ENCODE data around the gene SKAP2. TPM values are rescaled to one million over a fixed set of nuclear protein-coding genes. Genes with fewer than 3 reads are reported as not detected.

The SKAP2 gene
- total and polyA plus RNA-seq, 2 of the 4 experiments (the other 2 are of a cell fraction), result 5.7 to 7.4 TPM

DNA sequence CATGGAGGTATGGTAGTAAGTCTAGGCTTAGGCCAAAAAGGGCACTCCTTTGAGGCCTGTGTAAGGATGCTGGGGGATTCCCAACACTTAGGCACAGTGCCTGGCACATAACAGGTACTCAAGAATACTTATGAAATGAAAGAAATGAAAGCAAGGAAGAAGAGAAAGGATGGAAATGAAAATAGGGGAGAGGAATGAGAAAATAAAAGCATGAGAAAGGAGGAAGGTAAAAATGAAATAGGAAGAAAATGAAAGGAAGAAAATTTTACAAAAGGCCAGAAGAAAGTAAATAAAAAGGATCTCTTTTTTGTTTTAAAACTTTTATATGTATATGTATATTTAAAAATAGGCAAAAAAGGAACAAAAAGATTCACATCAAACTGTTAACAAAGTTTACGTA is 146.3 kb downstream of the SKAP2 start:
- Histone ChIP-seq H3K36me3 (ENCODE audit: control insufficient read depth, insufficient read depth, low read length) (0 out of 2 replicates have a peak, but pooled peaks cover 2% of the 10 kb centered on the region), H4K5ac (ENCODE audit: low read depth, low read length) (no peak overlapping the region), H3K4me1 (ENCODE audit: control insufficient read depth, insufficient read depth, low read length) (peaks cover 2% of the 10 kb centered on the region; the same call in 1 of the 2 replicates), H2AK9ac (replicated peaks; ENCODE audit: low read depth, low read length, poor library complexity) (no peak overlapping the region), H2BK15ac (ENCODE audit: low read depth, low read length) (no peak overlapping the region), H4K20me1 (ENCODE audit: insufficient read depth, low read length) (no peaks in the 10 kb centered on the region), H3K4me2 (ENCODE audit: low read depth, low read length) (no peak overlapping the region), H2BK20ac (ENCODE audit: low read depth, low read length) (no peak overlapping the region), H3K27ac (ENCODE audit: insufficient read depth, low read length) (no peak overlapping the region), H3K27me3 (ENCODE audit: control insufficient read depth, insufficient read depth, low read length) (no peaks in the 10 kb centered on the region), H3K9me3 (ENCODE audit: control insufficient read depth, insufficient read depth, low read length) (no peaks in the 10 kb centered on the region), H4K8ac (ENCODE audit: low read depth in 2 of 2, low read length in 2 of 2) (no peak overlapping the region), H3K18ac (ENCODE audit: low read depth, low read length) (no peak overlapping the region), H3K23ac (ENCODE audit: low read depth, low read length) (no peak overlapping the region), H3K4me3 (ENCODE audit: insufficient read depth, low read depth, low read length) (no peak overlapping the region), H3K9ac (ENCODE audit: low read depth, low read length) (no peak overlapping the region), H3K14ac (replicated peaks; ENCODE audit: low read depth, low read length) (no peak overlapping the region), H3K79me1 (ENCODE audit: low read depth in 1 of 2, low read length in 2 of 2) (no peaks in the 10 kb centered on the region), H2AFZ (replicated peaks; ENCODE audit: low read length, poor library complexity) (no peak overlapping the region), H2AK5ac (ENCODE audit: low read depth, low read length) (no peak overlapping the region), H3K4ac (ENCODE audit: low read depth, low read length) (no peak overlapping the region), H3K56ac (ENCODE audit: extremely low read depth, insufficient read depth, low read length) (no peak overlapping the region), H2BK5ac (ENCODE audit: low read depth, low read length, poor library complexity, severe bottlenecking) (no peak overlapping the region), H3K9me1 (ENCODE audit: insufficient read depth, low read length) (no peaks in the 10 kb centered on the region), H4K91ac (ENCODE audit: insufficient read depth, low read depth, low read length) (no peak overlapping the region), H2BK120ac (ENCODE audit: low read depth, low read length) (no peak overlapping the region)
- no peak for DNase-seq
- intact Hi-C loops (cut with micrococcal nuclease) (no loop called here), in situ Hi-C loops (cut with MboI; ENCODE audit: low sequenced_read_pairs) (no loop called here), dilution Hi-C loops (cut with HindIII; ENCODE audit: low sequenced_read_pairs, unreplicated experiment) (no loop called here)
- no peak for ATAC-seq (ENCODE audit: low read depth)
- CTCF ChIA-PET, result no interaction called here
- POLR2A ChIA-PET (ENCODE audit: unreplicated experiment), result no interaction called here
- BruUV-seq (replicated peaks), result no TSS peak
- no CpG with 5 or more reads among the region's 1 CpG for WGBS, 2 experiments (ENCODE audit: extremely low coverage in 2 of 2, insufficient read length in 1 of 2)
- no peak for TF ChIP-seq MAFK (IDR thresholded peaks at IDR 0.05; ENCODE audit: low read depth, low read length)
